WERI-Rb-1 (cell line): ENCODE data around the gene MAP2K2.

Experiments
- DNase-seq: peaks from one replicate; pipeline ENCODE4 v3.0.0-alpha.2; 2020
- H3K27ac ChIP-seq: fragments of 250-450 bp; sonication (Bioruptor Pico); 2 replicates; pipeline ENCODE4 v1.5.1; 2020; ENCODE audit warnings: mild to moderate bottlenecking, moderate library complexity
- H3K27me3 ChIP-seq: fragments of 250-450 bp; sonication (Bioruptor Pico); 2 replicates; pipeline ENCODE4 v1.5.1; 2021; ENCODE audit warnings: mild to moderate bottlenecking, low read depth, moderate library complexity; ENCODE audit not compliant: insufficient read depth, severe bottlenecking
- H3K36me3 ChIP-seq: fragments of 250-450 bp; sonication (Bioruptor Pico); 2 replicates; pipeline ENCODE4 v1.5.1; 2020; ENCODE audit warnings: mild to moderate bottlenecking, moderate library complexity
- H3K4me3 ChIP-seq: 2 replicates; pipeline ENCODE4 v1.5.1; 2011; ENCODE audit warnings: low read depth, mild to moderate bottlenecking, control low read depth, low read length
- H3K9me3 ChIP-seq: fragments of 250-450 bp; sonication (Bioruptor Pico); 2 replicates; pipeline ENCODE4 v1.5.1; 2021; ENCODE audit warnings: mild to moderate bottlenecking, moderate library complexity; ENCODE audit not compliant: severe bottlenecking
- TF ChIP-seq, protein P1 (sequence below): IDR thresholded peaks from 2 replicates; pipeline ENCODE4 v1.5.1; 2011; ENCODE audit warnings: low read depth, mild to moderate bottlenecking, control low read depth, inconsistent platforms, low read length

The MAP2K2 gene

DNA sequence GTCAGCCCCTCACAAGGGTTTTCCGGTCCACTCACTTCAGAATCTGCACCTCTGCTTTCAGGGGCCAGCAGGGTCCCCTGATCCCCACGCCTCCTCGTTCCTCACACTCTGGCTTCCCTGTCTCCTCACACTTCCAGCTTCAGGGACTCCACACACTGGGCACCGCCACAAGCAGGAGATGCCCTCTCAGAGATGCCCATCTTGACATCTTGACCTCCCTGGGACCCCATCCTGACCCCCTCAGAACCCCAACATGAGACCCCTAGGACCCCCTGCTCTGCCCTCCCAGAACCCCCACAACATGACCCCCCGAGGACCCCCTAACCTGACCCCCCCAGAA is 2.7 kb downstream of the MAP2K2 start:
- Histone ChIP-seq H3K27me3 (no peaks in the 10 kb centered on the region), H3K4me3 (no peak overlapping the region), H3K9me3 (no peaks in the 10 kb centered on the region), H3K36me3 (peaks cover 42% of the 10 kb centered on the region), H3K27ac (no peak overlapping the region)
- TF ChIP-seq, protein P1, sequence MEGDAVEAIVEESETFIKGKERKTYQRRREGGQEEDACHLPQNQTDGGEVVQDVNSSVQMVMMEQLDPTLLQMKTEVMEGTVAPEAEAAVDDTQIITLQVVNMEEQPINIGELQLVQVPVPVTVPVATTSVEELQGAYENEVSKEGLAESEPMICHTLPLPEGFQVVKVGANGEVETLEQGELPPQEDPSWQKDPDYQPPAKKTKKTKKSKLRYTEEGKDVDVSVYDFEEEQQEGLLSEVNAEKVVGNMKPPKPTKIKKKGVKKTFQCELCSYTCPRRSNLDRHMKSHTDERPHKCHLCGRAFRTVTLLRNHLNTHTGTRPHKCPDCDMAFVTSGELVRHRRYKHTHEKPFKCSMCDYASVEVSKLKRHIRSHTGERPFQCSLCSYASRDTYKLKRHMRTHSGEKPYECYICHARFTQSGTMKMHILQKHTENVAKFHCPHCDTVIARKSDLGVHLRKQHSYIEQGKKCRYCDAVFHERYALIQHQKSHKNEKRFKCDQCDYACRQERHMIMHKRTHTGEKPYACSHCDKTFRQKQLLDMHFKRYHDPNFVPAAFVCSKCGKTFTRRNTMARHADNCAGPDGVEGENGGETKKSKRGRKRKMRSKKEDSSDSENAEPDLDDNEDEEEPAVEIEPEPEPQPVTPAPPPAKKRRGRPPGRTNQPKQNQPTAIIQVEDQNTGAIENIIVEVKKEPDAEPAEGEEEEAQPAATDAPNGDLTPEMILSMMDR = no peak
- no peak for DNase-seq

DNA sequence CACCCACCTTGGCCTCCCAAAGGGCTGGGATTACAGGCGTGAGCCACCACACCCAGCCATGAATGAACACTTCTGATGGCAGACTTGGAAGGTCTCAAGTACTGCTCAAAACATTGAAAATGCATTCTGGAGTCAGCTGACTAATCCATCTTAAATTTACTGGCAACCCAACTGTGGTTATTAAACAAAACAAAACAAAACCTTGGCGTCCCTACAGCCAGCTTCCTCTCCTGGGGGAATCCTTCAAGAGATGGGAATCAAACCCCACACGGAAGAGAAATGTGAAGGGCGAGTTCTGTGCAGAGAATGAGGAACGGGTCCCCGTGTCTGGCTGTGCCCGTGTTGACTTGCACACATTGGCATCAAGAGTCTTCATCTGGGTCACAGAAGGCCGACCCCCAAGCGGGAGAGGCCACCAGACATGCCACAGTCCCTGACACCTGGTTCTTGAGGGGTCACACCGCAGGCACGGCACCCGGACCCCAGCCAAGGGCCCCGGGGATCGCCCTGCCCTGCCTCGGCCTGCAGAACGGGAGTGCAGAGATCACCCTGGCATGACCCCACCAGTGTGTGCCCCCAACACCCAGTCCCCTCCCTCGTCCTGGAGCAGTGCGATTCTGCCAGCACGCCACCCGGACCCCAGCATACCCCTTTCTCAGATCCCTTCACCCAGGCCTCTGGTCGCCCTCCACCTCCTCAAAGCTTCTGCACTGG is 3.2 kb downstream of the MAP2K2 start:
- no peaks in the 10 kb centered on the region for H3K27me3 ChIP-seq
- peaks cover 44% of the 10 kb centered on the region for H3K36me3 ChIP-seq
- H3K9me3 ChIP-seq = no peaks in the 10 kb centered on the region
- DNase-seq = no peak
- no peak overlapping the region for H3K27ac ChIP-seq
- H3K4me3 ChIP-seq = no peak overlapping the region
- TF ChIP-seq, protein P1 = no peak

DNA sequence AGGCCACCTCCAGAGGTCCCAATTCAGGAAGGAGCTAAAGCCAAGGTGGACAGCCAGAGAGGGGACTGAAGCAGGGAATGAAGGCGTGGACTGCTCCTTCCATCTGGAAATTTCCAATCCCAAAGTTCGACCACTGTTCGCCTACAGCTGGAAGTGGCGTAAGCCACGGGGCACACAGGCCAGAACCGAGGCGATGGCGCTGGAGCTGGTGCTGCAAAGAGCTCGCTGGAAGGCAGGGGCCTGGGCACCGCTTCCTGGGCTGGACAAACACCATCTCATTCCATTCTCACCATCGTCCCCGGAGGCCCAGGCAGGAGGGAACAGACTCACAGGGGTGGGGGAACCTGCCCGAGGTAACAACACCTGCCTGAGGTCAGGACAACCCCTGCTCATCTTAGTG is 4.2 kb downstream of the MAP2K2 start:
- Histone ChIP-seq H3K9me3 (no peaks in the 10 kb centered on the region), H3K4me3 (no peak overlapping the region), H3K36me3 (peaks cover 50% of the 10 kb centered on the region), H3K27ac (no peak overlapping the region), H3K27me3 (no peaks in the 10 kb centered on the region)
- no peak for DNase-seq
- TF ChIP-seq, protein P1 = no peak

DNA sequence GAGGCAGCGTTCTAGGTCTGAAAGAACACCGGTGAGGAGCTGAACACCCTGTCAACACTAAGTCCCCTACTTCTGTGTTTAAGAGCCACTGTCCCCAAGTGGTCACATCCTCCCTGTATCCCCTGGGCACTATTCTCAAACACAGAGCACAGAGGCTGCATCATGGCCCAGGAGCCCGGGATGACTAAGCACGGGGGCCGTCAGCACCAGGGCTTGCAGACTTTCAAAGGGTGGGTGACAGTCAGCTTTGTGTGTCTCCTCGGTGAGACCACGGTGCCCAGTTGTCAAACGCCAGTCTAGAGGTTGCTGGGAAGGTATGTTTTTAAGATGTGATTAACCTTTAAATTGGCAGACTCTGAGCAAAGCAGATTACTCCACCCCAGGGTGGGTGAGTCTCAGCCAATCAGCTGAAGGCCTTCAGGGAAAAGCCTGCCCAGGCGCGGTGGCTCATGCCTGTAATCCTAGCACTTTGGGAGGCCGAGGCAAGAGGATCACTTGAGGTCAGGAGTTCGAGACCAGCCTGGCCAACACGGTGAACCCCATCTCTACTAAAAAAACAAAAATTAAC is 8.0 kb downstream of the MAP2K2 start:
- DNase-seq = peak; percentile 84
- Histone ChIP-seq H3K27ac (peak overlapping the region; percentile 67), H3K9me3 (peaks cover 4% of the 10 kb centered on the region), H3K27me3 (no peaks in the 10 kb centered on the region), H3K36me3 (peaks cover 79% of the 10 kb centered on the region), H3K4me3 (no peak overlapping the region)
- TF ChIP-seq, protein P1 = no peak

DNA sequence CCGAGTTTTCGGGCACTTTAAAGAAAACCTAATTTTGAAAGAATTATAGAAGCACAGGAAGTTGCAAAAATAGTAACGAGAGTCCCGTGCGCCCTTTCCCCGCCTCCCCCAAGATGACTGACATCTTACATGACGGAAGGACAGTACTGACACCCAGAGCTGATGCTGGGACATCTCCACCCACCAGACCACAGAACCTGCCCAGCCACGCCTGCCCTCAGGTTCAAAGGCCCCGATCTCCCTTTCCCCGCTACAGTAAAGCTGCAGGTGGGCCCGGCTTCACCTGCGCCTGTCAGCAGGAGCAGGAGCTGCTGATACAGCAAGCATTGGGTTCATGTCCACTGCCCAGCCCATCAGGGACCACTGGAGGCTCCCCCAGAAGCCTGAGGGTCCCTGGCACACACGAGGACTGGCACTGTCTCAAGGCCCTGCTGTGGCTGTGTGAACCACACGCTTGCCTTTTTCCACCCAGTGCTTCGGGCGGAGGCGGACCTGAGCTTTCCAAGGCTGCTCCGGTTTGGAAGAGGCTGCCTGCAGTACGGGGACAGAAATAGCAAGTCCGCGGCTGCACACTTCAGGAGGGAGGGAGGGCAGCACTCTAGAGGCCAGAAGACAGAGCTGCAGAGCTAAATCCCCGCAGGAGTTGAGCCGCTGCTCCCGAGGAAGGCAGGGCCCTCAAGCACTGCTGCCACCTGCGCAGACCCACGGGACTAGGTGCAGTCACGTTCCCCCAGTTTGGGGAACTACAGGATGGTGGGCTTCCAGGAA is 8.7 kb downstream of the MAP2K2 start:
- Histone ChIP-seq H3K4me3 (no peak overlapping the region), H3K9me3 (peaks cover 4% of the 10 kb centered on the region), H3K36me3 (peaks cover 78% of the 10 kb centered on the region)

More for the DNA sequence above, 8.7 kb downstream of the MAP2K2 start:
- no peaks in the 10 kb centered on the region for H3K27me3 ChIP-seq
- DNase-seq = peak; percentile 72
- TF ChIP-seq, protein P1 = peak; percentile 32; the same call in 1 of the 2 replicates
- peak overlapping the region; percentile 67 for H3K27ac ChIP-seq
